SK-MEL-5 (cell line): ENCODE measurements around the gene OR51I1. TPM values are rescaled to one million over a fixed set of nuclear protein-coding genes. Genes with fewer than 3 reads are reported as not detected.

ENCODE experiments used
- DNase-seq: peaks from one replicate; pipeline ENCODE4 v3.0.0-alpha.2; 2016; ENCODE audit warnings: low read depth, low spot score
- in situ Hi-C: cut with HindIII; loops from 2 replicates; pipeline ENCODE4 v1.10.0; 2016; ENCODE audit warnings: low sequenced_read_pairs, high pct_unique_total_duplicates, low pct_unique_long_range_greater_than_20kb
- total RNA-seq: library from RNA; depleted of rRNA; stranded (reverse); fragments of >200 nt; shearing (Covaris generic); gene quantifications from 2 replicates; pipeline ENCODE4 v1.2.3, GENCODE V29; 2014; rRNA removed

OR51I1 gene
- total RNA-seq, 1 experiment from 2014 or later, result 0.63 TPM

GRCh38 chr11:5398936-5399335 lies 42.4 kb downstream of the OR51I1 start:
- no peak for DNase-seq
- in situ Hi-C loops, result no loop called here

GRCh38 chr11:5394091-5394490 lies 47.2 kb downstream of the OR51I1 start:
- DNase-seq, result no peak
- in situ Hi-C loops, result no loop called here

Other genes with a start within 250 kb of the OR51I1 start
- not detected in 2 replicates for gene OR51V1, start 240.8 kb downstream of the OR51I1 start, total RNA-seq
- gene HBB, start 214.4 kb downstream of the OR51I1 start, total RNA-seq, result not detected in 2 replicates
- gene HBD, start 207.0 kb downstream of the OR51I1 start, total RNA-seq, result not detected in 2 replicates
- gene HBG1, start 191.7 kb downstream of the OR51I1 start, total RNA-seq, result not detected in 2 replicates
- gene HBG2, start 186.7 kb downstream of the OR51I1 start, total RNA-seq, result 1.4 and 4.4 TPM in 2 replicates
- 21.8 and 22.2 TPM in 2 replicates for gene HBE1, start 171.6 kb downstream of the OR51I1 start, total RNA-seq
- 9.0 and 10.7 TPM in 2 replicates for gene OR51B4, start 139.6 kb downstream of the OR51I1 start, total RNA-seq
- 0.53 and 0.83 TPM in 2 replicates for gene OR51B2, start 117.2 kb downstream of the OR51I1 start, total RNA-seq
- 15.1 and 15.8 TPM in 2 replicates for gene OR51B5, start 98.0 kb downstream of the OR51I1 start, total RNA-seq
- gene OR51B6, start 90.0 kb downstream of the OR51I1 start, total RNA-seq, result not detected in 2 replicates
- gene OR51M1, start 57.7 kb downstream of the OR51I1 start, total RNA-seq, result not detected in 2 replicates
- gene OR51Q1, start 19.4 kb downstream of the OR51I1 start, total RNA-seq, result not detected in 2 replicates
- gene OR51I2, start 7.8 kb upstream of the OR51I1 start, total RNA-seq, result not detected in 2 replicates
- gene OR52D1, start 47.2 kb upstream of the OR51I1 start, total RNA-seq, result not detected in 2 replicates
- gene UBQLN3, start 68.4 kb upstream of the OR51I1 start, total RNA-seq, result not detected in 2 replicates
- gene UBQLNL, start 75.2 kb upstream of the OR51I1 start, total RNA-seq, result not detected in 2 replicates
- not detected in 2 replicates for gene OR52H1, start 107.0 kb upstream of the OR51I1 start, total RNA-seq
- not detected in 2 replicates for gene OR52B6, start 139.4 kb upstream of the OR51I1 start, total RNA-seq
- gene TRIM6, start 155.1 kb upstream of the OR51I1 start, total RNA-seq, result 9.8 and 11.6 TPM in 2 replicates
- gene TRIM34, start 183.5 kb upstream of the OR51I1 start, total RNA-seq, result 13.2 and 13.3 TPM in 2 replicates
- 18.6 and 21.1 TPM in 2 replicates for gene TRIM5, start 243.6 kb upstream of the OR51I1 start, total RNA-seq
- 3.9 TPM in 2 replicates for gene TRIM22, start 248.3 kb upstream of the OR51I1 start, total RNA-seq